NCI-H1436 (cell line): Measurements from ENCODE around the gene TBC1D19.
"Not testable (repeated sequence)": the region's sequence is repeated elsewhere in the genome, so short reads cannot be mapped to it uniquely, and the experiment has no call there.

Source experiments
- DNase-seq: peaks from one replicate; lab custom pipeline; 2025; lab: John Stamatoyannopoulos, UW

TBC1D19 gene

GRCh38 chr4:26687728-26688127 is 103.8 kb downstream of the TBC1D19 start:
- no peak for DNase-seq

- DNase-seq: no peak
Observed at GRCh38 chr4:26690506-26690905, 106.6 kb downstream of the TBC1D19 start.

- no peak for DNase-seq
Observed at GRCh38 chr4:26692014-26692726, 108.3 kb downstream of the TBC1D19 start.

- not testable (repeated sequence) for DNase-seq
Observed at GRCh38 chr4:26694131-26694530, 110.2 kb downstream of the TBC1D19 start.

DNA sequence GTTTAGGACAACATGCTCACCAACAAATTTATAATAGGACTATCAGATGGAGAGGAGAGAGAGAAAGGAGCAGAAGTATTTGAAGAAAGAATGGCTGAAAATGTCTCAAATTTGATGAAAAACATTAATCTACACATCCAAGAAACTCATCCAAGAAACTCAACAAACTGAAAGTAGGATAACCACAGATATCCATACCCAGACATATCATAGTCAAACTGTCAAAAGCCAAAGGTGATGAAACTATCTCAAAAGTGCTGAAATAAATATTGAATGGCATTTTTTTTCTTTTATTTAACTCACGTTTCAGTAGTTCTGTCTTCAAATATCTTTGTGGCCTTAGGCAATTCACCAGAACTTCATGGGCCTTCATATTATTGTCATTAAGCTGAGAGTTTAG is 116.2 kb downstream of the TBC1D19 start:
- no peak for DNase-seq

GRCh38 chr4:26701095-26701494 is 117.2 kb downstream of the TBC1D19 start:
- DNase-seq: no peak

DNA sequence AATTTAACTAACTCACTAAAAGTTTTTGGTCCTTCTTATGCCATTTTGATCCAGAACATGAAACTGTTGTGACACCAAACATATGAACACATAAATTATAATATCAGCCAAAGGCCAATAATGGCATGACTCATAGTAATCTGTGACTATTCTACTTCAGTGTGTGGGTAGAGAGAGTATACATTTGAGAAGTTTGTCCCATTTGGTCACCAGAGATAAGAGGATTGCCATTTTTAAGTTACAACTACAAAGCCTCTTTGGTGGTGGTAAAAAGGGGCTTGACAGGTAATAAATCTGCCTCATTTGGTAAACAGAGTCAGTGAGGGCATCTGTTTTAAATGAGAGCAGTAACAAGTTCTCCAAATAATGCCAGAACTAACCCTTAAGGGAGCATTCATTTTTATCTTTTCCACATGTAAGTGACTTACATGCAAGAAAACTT is 117.9 kb downstream of the TBC1D19 start:
- DNase-seq: no peak

GRCh38 chr4:26707342-26707741 is 123.5 kb downstream of the TBC1D19 start:
- no peak for DNase-seq

DNA sequence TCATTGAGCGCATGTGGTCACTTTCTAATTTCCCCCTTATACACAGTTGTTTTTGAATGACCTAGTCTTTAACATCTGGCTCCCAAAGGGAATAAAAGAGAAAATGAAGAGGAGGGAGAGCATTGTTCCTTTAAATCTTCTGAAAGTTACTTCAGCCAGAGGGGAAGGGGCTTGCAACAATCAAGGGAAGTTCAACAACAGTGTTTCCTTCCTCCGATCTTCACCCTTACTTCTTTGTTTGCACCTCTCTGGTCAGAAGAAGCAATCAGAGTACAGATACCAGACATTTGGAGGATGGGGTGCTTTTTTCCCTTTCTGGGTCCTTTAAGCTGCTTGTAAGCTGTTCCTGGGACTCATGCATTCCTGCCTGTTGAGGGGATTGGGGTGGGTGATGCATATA is 125.4 kb downstream of the TBC1D19 start:
- no peak for DNase-seq

- no peak for DNase-seq
Observed at GRCh38 chr4:26713563-26714151, 129.8 kb downstream of the TBC1D19 start.

GRCh38 chr4:26715636-26716242 is 131.9 kb downstream of the TBC1D19 start:
- no peak for DNase-seq

GRCh38 chr4:26717332-26717731 is 133.4 kb downstream of the TBC1D19 start:
- DNase-seq: no peak

DNA sequence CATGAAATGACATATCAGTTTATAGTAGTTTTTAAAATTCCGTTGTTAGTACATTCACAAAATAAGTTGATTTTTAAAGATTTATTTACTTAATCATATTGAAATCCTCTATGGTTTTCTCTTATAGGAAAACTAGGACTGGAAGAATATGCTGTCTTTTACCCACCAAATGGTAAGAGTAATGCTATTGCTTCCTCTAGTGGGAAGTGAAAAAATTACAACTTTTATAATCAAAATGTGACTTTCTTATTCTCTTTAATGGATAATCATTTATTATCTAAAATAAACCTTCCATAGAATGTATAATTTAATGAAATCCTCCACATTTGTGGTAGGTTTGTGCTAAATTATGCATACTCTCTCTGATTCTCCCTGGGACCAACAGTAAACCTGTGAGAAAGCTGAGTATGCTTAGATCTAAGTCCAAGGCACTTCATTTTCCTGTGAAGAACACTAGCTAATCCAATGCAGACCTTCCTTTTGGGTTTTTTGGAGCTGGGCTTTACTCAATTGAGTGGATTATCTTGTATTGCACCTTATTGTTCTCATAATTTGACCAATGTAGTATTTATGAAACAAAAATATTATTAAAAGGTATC is 136.2 kb downstream of the TBC1D19 start:
- DNase-seq: no peak

DNA sequence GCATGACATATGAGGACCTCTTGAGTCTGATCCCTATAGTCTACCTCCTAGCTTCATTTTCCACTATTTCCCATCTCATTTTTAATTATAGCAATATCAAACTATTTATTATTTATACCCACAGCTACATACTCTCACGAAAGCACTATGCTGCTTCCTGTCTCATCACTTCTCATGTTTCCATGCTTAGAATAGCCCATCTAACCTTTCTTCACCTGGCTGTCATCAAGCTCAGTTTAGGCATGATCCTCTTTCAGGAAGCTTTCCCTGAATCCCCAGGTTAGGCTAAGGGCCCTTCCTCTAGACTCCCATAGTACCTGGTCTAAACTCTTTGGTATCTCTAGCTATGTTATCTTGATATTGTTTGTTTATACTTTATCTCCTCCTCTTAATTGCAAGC is 137.8 kb downstream of the TBC1D19 start:
- no peak for DNase-seq

GRCh38 chr4:26723216-26723615 is 139.3 kb downstream of the TBC1D19 start:
- DNase-seq: no peak

- DNase-seq: no peak
Observed at GRCh38 chr4:26724534-26724933, 140.7 kb downstream of the TBC1D19 start.

DNA sequence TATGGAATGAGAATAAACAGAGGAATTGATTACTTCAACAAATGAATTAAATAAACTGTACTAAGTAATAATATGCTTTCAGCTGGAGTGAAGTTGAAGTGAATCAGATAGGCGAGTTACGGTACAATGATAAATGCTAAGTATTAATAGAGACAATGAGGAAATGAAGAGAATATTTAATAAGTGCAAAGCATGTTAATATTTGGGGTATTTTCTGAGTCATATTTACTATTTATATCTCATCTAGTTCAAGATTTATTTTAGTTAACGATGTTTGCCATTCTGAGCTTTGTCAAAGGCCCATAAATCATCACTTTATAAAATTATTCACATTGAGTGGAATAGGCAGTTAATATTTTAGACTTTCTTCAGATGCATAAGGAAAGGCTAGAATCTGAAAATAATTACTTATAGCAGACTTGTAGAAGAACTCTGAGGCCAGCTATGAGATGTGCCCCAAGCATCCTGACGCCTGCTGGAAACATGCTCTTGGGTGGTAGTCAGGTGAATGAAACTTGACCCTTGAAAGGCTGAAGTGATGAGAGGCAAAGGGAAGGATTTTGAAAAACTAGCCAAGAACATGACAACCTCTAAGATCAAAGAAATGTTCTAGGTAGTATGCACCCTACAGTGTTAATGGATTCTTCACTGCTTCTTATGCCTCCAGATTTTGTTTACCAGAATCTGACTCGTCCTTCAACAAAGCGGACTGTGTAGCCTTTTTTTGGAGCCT is 142.9 kb downstream of the TBC1D19 start:
- no peak for DNase-seq

- DNase-seq: no peak
Observed at GRCh38 chr4:26727844-26728243, 144.0 kb downstream of the TBC1D19 start.

GRCh38 chr4:26729027-26729426 is 145.1 kb downstream of the TBC1D19 start:
- no peak for DNase-seq

GRCh38 chr4:26729547-26729946 is 145.7 kb downstream of the TBC1D19 start:
- DNase-seq: no peak

DNA sequence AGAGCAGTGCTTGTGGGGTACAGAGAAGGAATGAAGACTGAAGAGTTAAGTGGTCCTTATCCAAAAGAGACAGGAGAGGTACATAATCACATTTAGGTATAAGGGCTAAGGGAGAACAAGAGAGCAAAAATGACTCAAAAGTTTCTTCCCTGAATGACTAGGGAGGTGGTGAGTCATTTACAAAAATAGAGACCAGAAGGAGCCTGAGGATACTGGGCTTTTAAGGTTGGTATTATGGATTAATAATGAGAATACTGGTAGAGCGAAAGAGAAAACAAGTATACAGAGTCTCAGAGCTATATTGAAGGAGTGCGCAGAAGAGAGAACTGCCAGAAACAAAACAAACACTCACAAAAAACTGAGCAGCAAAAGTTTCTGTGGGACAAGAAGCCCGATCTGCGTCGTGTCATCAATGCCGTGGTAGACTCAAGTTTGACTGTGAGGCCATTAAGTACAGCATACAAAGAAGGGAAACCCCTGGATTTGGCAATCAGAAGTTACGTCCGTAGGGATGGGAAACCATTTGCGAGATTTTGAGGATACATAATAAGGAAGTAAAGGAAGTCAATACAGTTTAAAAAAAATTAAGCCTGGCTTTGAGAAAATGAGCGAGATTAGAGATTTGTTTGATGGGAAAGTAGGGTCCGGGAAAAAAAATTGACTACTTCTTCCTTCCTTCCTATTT is 147.6 kb downstream of the TBC1D19 start:
- DNase-seq: no peak

DNA sequence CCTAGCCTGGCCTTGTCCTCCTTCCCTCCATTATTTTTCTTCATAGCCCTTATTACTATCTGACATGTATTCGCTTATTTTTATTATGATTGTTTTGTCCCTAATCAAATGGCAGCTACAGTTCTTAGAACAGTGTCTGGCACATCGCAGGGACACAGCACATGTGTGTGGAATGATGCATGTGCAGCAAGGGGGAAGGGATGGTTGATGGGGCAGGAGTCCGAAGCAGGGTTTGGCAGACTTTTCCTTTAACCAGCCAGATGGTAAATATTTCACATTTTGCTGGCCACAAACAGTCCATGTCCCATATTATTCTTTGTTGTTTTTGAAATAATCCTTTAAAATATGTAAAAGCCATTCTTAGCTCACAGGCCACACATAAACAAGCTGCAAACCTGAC is 148.5 kb downstream of the TBC1D19 start:
- no peak for DNase-seq
